Neural cell (in vitro differentiated cells): ENCODE results near the gene CACNA1S. TPM values are rescaled to one million over a fixed set of nuclear protein-coding genes. Genes with fewer than 3 reads are reported as not detected.

ENCODE experiments used
- H2AFZ ChIP-seq: fragments of 200-600, 300-800 bp; sonication (generic), shearing (Covaris generic); 2 replicates; pipeline ENCODE4 v1.6.0; 2014; ENCODE audit warnings: low read depth, mild to moderate bottlenecking, antibody characterized with exemption, low read length, moderate library complexity
- H3F3A ChIP-seq: fragments of 200-600 bp; shearing (Covaris generic); 2 replicates; pipeline ENCODE4 v1.6.1; 2016; ENCODE audit warnings: mild to moderate bottlenecking, moderate library complexity, mixed read lengths, antibody characterized with exemption, low read length; ENCODE audit not compliant: insufficient read depth, poor library complexity, severe bottlenecking
- H3K27ac ChIP-seq: fragments of 200-600, 300-800 bp; sonication (generic), shearing (Covaris generic); 2 replicates; pipeline ENCODE4 v1.5.1; 2014; ENCODE audit warnings: mild to moderate bottlenecking, low read length, moderate library complexity
- H3K27me3 ChIP-seq: fragments of 300-800, 200-600 bp; sonication (generic), shearing (Covaris generic); 2 replicates; pipeline ENCODE4 v1.6.0; 2014; ENCODE audit warnings: mild to moderate bottlenecking, low read depth, low read length, moderate library complexity; ENCODE audit not compliant: insufficient read depth
- H3K36me3 ChIP-seq: fragments of 300-800, 200-600 bp; sonication (generic), shearing (Covaris generic); 2 replicates; pipeline ENCODE4 v1.5.1; 2014; ENCODE audit warnings: mild to moderate bottlenecking, antibody characterized with exemption, low read length, moderate library complexity; ENCODE audit not compliant: insufficient read depth
- H3K4me2 ChIP-seq: fragments of 300-800, 200-600 bp; sonication (generic), shearing (Covaris generic); 2 replicates; pipeline ENCODE4 v1.6.0; 2014; ENCODE audit warnings: mild to moderate bottlenecking, low read length
- H3K4me3 ChIP-seq: fragments of 300-800, 200-600 bp; sonication (generic), shearing (Covaris generic); 2 replicates; pipeline ENCODE4 v1.5.1; 2014; ENCODE audit warnings: mild to moderate bottlenecking, low read length, moderate library complexity
- H3K79me2 ChIP-seq: fragments of 200-600 bp; shearing (Covaris generic); replicated peaks from 2 replicates; pipeline ENCODE4 v1.6.0; 2014; ENCODE audit warnings: mild to moderate bottlenecking, low read length, moderate library complexity; ENCODE audit not compliant: insufficient read depth
- H3K9ac ChIP-seq: fragments of 300-800, 200-600 bp; sonication (generic), shearing (Covaris generic); 2 replicates; pipeline ENCODE4 v1.6.1; 2016; ENCODE audit warnings: mild to moderate bottlenecking, low read length, mixed read lengths
- H3K9me2 ChIP-seq: fragments of 200-600 bp; shearing (Covaris generic); 2 replicates; pipeline ENCODE4 v1.6.1; 2016; ENCODE audit warnings: mild to moderate bottlenecking, low read length, mixed read lengths; ENCODE audit not compliant: insufficient read depth
- H3K9me3 ChIP-seq: fragments of 200-600, 300-800 bp; sonication (generic), shearing (Covaris generic); 2 replicates; pipeline ENCODE4 v1.6.1; 2016; ENCODE audit warnings: mild to moderate bottlenecking, mixed run types, low read length, moderate library complexity, mixed read lengths
- H4K20me1 ChIP-seq: fragments of 200-600 bp; shearing (Covaris generic); 2 replicates; pipeline ENCODE4 v1.6.1; 2016; ENCODE audit warnings: mild to moderate bottlenecking, mixed run types; ENCODE audit not compliant: insufficient read depth
- CTCF ChIP-seq: fragments of 450-650 bp; IDR thresholded peaks from 2 replicates; pipeline ENCODE4 v1.5.1; 2014; ENCODE audit warnings: antibody characterized with exemption, mild to moderate bottlenecking, moderate library complexity; ENCODE audit not compliant: poor library complexity, severe bottlenecking
- EP300 ChIP-seq: fragments of 450-650 bp; conservative IDR thresholded peaks from 2 replicates; pipeline ENCODE4 v1.6.1; 2014; ENCODE audit warnings: antibody characterized with exemption, mild to moderate bottlenecking, moderate library complexity; ENCODE audit not compliant: poor library complexity, severe bottlenecking
- EZH2 ChIP-seq: fragments of 200-600, 300-800 bp; shearing (Covaris generic), sonication (generic); IDR thresholded peaks from 2 replicates; pipeline ENCODE4 v1.6.1; 2014; ENCODE audit warnings: antibody characterized with exemption, low read length, borderline replicate concordance, mild to moderate bottlenecking; ENCODE audit not compliant: insufficient read depth, poor library complexity, severe bottlenecking
- MXI1 ChIP-seq: fragments of 450-650 bp; conservative IDR thresholded peaks from 2 replicates; pipeline ENCODE4 v1.6.1; 2014; ENCODE audit warnings: antibody characterized with exemption, mild to moderate bottlenecking; ENCODE audit not compliant: poor library complexity, severe bottlenecking
- POLR2AphosphoS5 ChIP-seq: IDR thresholded peaks from 2 replicates; pipeline ENCODE4 v1.6.1; 2012
- RAD21 ChIP-seq: fragments of 450-650 bp; conservative IDR thresholded peaks from 2 replicates; pipeline ENCODE4 v1.6.1; 2014; ENCODE audit warnings: antibody characterized with exemption, mild to moderate bottlenecking, moderate library complexity
- REST ChIP-seq: IDR thresholded peaks from 2 replicates; pipeline ENCODE4 v1.6.1; 2012; ENCODE audit warnings: borderline replicate concordance
- SMC3 ChIP-seq: fragments of 450-650 bp; conservative IDR thresholded peaks from 2 replicates; pipeline ENCODE4 v1.6.1; 2014; ENCODE audit warnings: antibody characterized with exemption, mild to moderate bottlenecking, moderate library complexity; ENCODE audit not compliant: poor library complexity
- TAF1 ChIP-seq: IDR thresholded peaks from 2 replicates; pipeline ENCODE4 v1.6.1; 2012; ENCODE audit warnings: low read depth
- polyA plus RNA-seq: library from polyadenylated mRNA; depleted of rRNA; stranded (reverse); fragments of >200 nt; gene quantifications from 2 replicates; pipeline ENCODE4 v1.2.3, GENCODE V29; 2014

The CACNA1S gene
- polyA plus RNA-seq, 1 donor from 2014 or later: 0.05 TPM

GRCh38 chr1:201131398-201131797 lies 19.2 kb upstream of the CACNA1S start:
- no peaks in the 10 kb centered on the region for H3K9me3 ChIP-seq
- H3K4me3 ChIP-seq: no peak overlapping the region
- TF ChIP-seq SMC3 (no peak), TAF1 (no peak), POLR2AphosphoS5 (no peak), MXI1 (no peak), EZH2 (no peak), EP300 (no peak), REST (no peak), RAD21 (no peak), CTCF (no peak)
- H3K9me2 ChIP-seq: no peaks in the 10 kb centered on the region
- H3K9ac ChIP-seq: no peak overlapping the region
- H2AFZ ChIP-seq: no peak overlapping the region
- H3K27me3 ChIP-seq: no peaks in the 10 kb centered on the region
- H4K20me1 ChIP-seq: no peaks in the 10 kb centered on the region
- no peak overlapping the region for H3K4me2 ChIP-seq
- no peaks in the 10 kb centered on the region for H3K36me3 ChIP-seq
- no peak overlapping the region for H3K27ac ChIP-seq
- no peaks in the 10 kb centered on the region for H3F3A ChIP-seq
- H3K79me2 ChIP-seq: no peaks in the 10 kb centered on the region

- Histone ChIP-seq H3K9me2 (no peaks in the 10 kb centered on the region), H3F3A (no peaks in the 10 kb centered on the region)
These were observed 16.7 kb upstream of the CACNA1S start for GRCh38 chr1:201128962-201129361.

More at GRCh38 chr1:201128962-201129361, 16.7 kb upstream of the CACNA1S start:
- Histone ChIP-seq H3K4me3 (no peak overlapping the region), H2AFZ (no peak overlapping the region), H3K9ac (no peak overlapping the region), H3K79me2 (no peaks in the 10 kb centered on the region), H3K27ac (no peak overlapping the region), H3K9me3 (no peaks in the 10 kb centered on the region), H4K20me1 (no peaks in the 10 kb centered on the region), H3K36me3 (no peaks in the 10 kb centered on the region), H3K27me3 (no peaks in the 10 kb centered on the region), H3K4me2 (no peak overlapping the region)
- TF ChIP-seq CTCF (no peak), SMC3 (no peak), TAF1 (no peak), RAD21 (no peak), MXI1 (no peak), EZH2 (no peak), REST (no peak), POLR2AphosphoS5 (no peak), EP300 (no peak)
